GM18951 (cell line): Measurements from ENCODE around the gene DARS1.
"Not testable (repeated sequence)": the region's sequence is repeated elsewhere in the genome, so short reads cannot be mapped to it uniquely, and the experiment has no call there.

Source experiments
- POLR2A ChIP-seq: IDR thresholded peaks from 4 replicates; pipeline ENCODE4 v1.6.1; 2011; ENCODE audit warnings: mild to moderate bottlenecking; ENCODE audit not compliant: insufficient read length, insufficient read depth; ENCODE audit errors: extremely low read depth
- in situ Hi-C: fragments of 300-500 bp; cut with MboI; formaldehyde crosslinking; loops from one replicate; pipeline ENCODE4 v1.12.0; 2022; ENCODE audit warnings: low sequenced_read_pairs, mixed read lengths, inconsistent platforms; ENCODE audit not compliant: unreplicated experiment

DARS1 gene

DNA sequence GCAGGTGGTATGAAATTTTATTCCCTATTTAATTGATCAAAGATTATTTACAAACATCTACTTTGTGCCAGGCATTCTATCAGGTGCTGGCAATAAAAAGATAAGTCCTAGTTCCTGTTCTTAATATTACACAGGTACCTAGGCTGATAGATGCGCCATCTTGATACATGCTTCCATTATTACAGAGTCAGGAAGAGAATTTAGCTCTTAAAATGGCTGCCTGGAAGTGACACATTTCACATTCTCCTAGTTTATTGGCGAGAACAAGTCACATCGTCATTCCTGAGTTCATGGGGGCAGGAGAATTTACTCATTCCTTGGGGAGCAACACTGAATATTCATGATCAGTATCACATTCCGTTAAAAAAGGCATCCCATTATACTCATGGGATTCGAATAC, 1.1 kb upstream of the DARS1 start:
- in situ Hi-C loops: no loop called here

DNA sequence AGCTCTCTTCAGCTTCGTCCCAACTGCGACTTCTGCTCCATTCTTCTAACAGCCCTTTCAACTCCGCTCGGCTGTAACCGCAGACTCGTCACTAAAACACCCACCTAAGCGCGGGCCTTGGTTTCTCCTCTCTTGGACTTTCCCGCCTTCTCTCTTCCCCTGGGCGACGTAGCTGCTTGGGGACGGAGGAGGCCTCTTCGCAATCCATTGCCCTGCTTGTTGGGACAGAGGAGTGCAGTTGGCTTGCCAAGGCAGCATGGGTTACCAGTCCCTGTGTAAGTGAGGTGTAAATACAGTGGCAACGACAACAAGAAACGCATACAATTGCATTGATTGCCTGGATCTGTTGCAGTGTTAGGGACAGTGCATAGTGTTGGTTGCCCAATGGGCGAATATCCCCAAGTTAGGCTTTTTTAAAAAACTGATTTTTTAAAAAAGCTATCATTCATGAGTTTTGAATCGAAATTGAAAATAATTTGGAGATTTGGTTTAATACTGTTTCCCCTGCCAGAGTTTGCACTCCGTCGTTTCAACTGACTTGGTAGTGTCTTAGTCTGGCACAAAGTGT, 484 bp upstream of the DARS1 start:
- in situ Hi-C loops: no loop called here

More for the DNA sequence above, 1.1 kb upstream of the DARS1 start:
- no peak for TF ChIP-seq POLR2A

DNA sequence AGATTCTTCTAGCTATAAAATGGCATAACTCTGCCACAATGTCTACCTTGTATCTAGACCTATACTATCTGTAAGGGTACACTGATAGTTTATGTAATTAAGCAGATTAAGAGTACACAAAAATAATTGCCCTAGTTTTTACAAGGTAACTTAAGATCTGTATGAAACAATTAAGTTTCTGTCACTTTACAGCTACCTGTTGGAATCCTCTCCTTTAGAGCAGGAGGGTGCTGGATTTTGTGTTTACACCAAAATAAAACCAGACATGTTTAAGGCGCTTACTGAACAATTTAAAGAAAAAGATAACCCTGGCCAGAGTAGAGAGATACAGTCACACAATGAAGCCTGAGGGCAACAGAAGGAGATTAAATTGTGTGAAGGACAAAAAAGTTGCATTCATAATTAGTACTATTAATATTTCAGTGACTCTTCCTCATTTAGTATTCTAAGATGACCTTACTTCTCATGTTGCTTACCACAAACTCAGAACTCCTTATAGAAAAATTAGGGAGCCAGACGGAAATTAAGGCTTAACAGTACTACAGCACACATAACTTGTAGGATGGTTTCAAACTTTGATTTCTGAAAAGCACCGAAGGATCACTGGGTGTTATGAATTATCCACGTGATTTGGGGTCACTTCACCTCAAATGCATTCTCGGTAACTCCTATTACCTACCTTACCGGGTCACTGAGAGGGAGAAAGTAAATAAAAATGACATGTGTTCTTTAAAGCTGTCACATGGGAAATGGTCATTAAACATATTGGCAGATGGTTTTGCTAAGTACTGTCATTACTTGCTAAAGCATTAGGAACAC, 1.0 kb downstream of the DARS1 start:
- TF ChIP-seq POLR2A: no peak
- in situ Hi-C loops: no loop called here

More for the DNA sequence above, 484 bp upstream of the DARS1 start:
- TF ChIP-seq POLR2A: no peak

DNA sequence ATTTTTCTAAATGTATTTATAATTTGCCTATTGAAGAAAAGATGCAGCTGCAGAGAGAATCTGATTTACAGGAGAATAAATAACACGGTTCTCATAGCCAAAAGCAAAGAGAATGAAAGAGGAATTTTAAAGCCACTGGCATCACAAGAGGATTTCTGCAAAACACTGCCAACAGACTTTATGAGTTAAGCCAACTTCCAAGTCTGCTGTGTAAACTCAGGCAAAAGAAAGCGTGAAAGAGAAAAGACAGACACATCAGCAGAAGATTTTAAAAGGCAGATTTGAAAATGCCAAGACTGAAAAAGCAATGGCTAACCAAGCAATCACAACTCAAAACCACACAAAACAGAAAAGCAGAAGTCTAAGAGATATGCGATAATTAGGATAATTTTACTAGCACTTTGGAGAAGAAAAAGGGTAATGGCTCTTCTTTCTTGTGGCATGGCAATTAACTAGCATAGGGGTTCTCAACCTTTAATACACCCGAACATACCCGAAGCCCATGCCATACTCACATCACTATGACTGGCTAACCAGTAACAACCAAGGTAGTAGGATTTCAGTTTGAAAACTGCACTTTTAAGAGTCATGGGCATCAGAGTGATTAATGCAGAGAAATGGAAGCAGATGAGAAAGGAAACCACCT, 4.9 kb downstream of the DARS1 start:
- TF ChIP-seq POLR2A: no peak
- in situ Hi-C loops: no loop called here

DNA sequence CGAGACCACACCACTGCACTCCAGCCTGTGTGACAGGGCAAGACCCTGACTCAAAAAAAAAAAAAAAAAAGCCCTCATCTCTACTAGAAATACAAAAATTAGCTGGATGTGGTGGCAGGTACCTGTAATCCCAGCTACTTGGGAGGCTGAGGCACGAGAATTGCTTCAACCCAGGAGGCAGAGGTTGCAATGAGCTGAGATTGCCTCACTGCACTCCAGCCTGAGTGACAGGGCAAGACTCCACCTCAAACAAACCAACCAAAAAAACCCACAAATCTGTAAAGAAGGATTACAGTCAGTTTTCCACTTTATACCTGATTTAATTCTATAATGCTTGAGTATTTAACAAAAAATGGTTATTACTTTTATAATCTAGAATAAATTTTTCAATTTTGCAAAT, 9.7 kb downstream of the DARS1 start:
- in situ Hi-C loops: no loop called here
- no peak for TF ChIP-seq POLR2A

DNA sequence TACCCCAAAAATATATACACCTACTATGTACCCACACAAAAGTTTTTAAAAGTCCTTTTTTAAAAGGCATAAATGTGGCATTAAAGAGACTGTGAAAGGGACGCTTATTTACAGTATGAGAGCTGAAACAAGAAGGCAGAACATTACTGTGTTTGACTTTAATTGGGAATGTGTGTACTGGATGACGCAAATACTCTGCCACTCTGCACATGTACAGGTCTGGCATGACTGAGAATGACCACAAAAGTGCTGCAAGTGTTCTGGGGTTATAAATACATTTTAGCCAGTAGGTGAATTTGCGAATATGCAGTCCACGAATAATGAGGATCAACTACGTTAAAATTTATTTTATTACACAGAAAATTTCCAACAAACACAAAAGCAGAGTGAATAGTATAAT, 11.4 kb downstream of the DARS1 start:
- TF ChIP-seq POLR2A: no peak
- in situ Hi-C loops: no loop called here

DNA sequence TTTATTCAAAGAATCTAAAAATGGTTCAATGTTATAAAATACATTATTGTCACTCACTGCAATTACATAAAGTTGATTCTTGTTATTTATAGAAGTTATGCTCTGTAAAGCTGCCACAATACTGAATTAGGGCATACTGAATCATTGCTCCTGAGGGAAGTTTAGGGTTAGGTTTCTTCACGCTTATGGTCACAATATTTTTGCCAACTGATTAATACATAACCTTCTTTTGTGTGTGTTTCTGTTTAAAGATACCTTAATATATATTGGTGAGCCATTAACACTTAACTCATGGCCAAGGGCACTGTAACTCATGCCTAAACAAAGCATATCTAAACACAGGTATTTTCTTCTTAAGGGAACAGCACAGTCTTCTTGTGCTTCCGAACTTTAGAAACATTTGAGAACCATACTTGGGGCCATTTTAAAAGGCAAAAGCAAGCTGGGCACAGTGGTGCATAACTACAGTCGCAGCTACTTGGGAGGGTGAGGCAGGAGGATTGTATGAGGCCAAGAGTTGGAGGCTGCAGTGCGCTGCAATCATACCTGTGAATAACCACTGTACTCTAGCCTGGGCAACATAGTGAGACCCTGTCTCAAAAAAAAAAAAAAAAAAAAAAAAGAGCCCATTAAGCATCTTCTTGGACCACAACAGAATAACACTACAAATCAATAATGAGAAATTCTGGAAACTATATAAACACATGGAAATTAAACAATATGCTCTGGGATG, 15.6 kb downstream of the DARS1 start:
- in situ Hi-C loops: no loop called here
- no peak for TF ChIP-seq POLR2A

DNA sequence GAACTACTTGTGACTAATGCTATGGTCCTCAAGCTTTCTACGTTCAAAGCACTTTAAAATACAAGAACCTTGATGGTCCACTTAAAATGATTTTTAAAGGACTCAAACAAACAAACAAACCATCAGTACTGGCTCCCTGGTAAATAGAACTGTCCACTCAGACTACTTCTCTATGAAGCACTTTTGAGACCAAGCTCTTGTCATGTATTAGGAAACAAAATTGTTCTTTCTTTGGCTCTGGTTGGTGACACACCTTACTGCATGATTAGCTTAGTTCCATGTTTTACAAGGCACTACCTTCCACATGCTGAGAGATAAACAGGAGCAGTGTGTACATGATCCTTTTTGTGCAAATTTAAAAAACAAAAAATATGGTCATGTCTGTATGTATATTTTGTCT, 19.7 kb downstream of the DARS1 start:
- in situ Hi-C loops: no loop called here
- no peak for TF ChIP-seq POLR2A

DNA sequence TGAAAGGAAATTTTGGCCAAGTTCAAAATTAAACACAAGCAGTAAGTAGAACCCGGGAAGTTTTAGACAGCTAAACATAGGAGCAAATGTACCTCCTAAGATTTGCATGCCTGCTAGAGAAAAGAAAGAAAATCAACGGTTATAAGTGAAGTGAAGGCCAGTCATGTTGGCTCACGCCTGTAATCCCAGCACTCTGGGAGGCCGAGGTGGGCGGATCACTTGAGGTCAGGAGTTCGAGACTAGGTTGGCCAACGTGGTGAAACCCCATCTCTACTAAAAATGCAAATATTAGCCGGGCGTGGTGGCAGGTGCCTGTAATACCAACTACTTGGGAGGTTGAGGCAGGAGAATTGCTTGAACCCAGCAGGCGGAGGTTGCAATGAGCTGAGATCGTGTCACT, 21.0 kb downstream of the DARS1 start:
- in situ Hi-C loops: not testable (repeated sequence)

DNA sequence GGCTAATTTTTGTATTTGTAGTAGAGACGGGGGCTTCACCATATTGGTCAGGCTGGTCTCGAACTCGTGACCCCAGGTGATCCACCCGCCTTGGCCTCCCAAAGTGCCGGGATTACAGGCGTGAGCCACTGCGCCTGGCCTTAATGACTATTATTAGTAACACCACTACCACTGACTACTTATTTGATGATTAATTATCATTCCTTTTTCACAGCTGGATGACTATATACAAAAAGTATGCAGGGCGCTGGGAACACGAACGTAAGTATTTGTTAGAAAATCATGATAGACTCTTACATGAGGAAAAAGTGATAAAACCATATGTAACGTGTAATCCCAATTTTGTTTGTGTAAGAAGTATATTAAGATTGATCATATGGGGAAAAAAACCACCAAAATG, 21.6 kb downstream of the DARS1 start:
- TF ChIP-seq POLR2A: no peak
- in situ Hi-C loops: no loop called here

DNA sequence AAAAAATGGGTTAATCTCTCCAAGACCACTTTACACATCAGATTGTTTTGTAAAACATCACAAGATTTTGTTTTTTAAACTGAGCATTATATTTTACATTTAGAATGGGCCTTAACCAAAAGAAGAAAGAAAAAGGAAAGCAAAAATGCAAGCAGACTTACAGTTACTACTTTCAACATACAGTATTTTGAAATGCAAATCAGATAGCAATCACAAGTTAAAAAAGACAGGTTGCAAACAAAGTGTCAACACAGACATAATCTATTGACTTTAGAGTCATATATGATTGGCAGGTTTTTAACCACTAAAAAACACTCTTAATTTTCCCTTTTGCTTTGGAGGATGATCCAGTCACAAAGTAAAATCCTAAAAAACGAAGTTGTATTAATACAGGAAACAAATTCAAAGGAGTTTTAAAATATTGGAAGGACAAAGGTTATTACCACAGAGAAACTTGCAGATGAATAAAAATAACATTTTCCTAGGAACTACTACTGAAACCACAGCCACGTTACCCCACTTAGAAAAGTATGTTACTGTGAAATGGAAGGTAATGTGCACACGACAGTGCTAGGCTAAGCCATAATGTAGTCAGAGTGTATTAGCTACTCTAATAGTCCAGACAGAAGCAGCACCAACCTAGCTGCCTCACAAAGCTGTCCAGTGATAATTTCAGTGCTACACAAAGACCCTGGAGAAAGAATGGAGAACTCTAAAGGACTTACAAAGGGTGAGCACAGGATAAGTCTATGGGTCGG, 22.9 kb downstream of the DARS1 start:
- TF ChIP-seq POLR2A: no peak
- in situ Hi-C loops: no loop called here

DNA sequence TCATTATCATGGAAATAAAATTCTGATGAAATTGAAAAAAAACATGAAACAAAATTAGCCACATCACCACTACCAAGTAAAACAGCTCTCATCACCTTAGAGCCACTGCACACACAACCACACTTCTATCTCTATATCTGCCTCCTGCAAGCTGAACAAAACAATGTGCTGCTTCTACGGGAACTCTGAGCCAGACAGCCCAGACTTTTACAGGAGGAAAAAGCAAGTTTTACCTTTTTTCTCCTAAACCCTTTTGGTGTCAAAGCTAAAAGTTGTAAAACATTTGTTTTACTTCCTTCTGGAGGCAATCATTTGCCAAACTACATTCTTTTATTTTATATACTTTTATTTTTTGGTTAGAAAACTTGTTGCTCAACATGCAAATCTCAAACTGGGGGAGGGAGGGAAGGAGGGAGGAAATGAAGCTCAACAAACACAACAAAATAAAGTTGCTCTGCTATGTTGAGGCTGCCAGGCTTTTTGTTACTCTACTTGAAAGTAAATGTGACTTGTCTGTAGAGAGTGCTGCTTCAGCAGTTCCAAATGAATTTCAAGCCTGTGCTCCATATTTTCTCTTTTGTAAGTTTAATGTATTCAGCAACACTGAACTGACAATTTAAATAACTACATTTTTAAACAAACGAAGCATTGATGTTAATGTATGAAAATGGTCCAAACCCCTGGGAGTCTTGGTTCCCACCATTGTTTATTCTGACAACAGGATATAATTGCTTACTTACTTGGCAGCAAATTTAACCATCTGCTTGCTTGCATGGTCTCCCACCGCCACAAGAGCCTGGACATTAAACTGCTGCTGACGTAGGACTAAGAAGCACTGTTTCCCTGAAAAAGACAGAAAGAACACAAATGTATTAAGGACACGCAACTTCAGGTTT, 24.5 kb downstream of the DARS1 start:
- in situ Hi-C loops: no loop called here
- TF ChIP-seq POLR2A: no peak
